Measurements from ENCODE around the gene ASNS.

ASNS gene

GRCh38 chr7:97868314-97868713 is 3.9 kb downstream of the ASNS start:
- H3K9me3 ChIP-seq (ENCODE audit: insufficient read depth, low read length), result no peaks in the 10 kb centered on the region
- peaks cover 7% of the 10 kb centered on the region for H3F3A ChIP-seq (ENCODE audit: insufficient read depth)
- TF ChIP-seq EZH2phosphoT487 (conservative IDR thresholded peaks at IDR 0.05; ENCODE audit: low read length), result no peak
- TF ChIP-seq CTCF (IDR thresholded peaks at IDR 0.05; ENCODE audit: insufficient read depth, low read length, poor library complexity, severe bottlenecking), result no peak
- H3K4me2 ChIP-seq (ENCODE audit: low read depth, low read length, poor library complexity, severe bottlenecking), result no peak overlapping the region
- H3K27me3 ChIP-seq (ENCODE audit: low read length), result no peaks in the 10 kb centered on the region
- no peak overlapping the region for H3K4me3 ChIP-seq (ENCODE audit: insufficient read depth, low read length, poor library complexity, severe bottlenecking)
- no peaks in the 10 kb centered on the region for H3K9me2 ChIP-seq (replicated peaks; ENCODE audit: insufficient read depth, low read length)
- H3K79me2 ChIP-seq (ENCODE audit: insufficient read depth, low read length), result peaks cover 23% of the 10 kb centered on the region
- H3K9ac ChIP-seq (ENCODE audit: low read length), result no peak overlapping the region
- H3K36me3 ChIP-seq (ENCODE audit: low read length), result peaks cover 33% of the 10 kb centered on the region
- no peak overlapping the region for H3K27ac ChIP-seq (ENCODE audit: low read depth, low read length)
- H2AFZ ChIP-seq (ENCODE audit: low read depth, low read length, severe bottlenecking), result no peak overlapping the region
- H4K20me1 ChIP-seq (ENCODE audit: low read depth, low read length), result no peaks in the 10 kb centered on the region; the same call in 1 of the 2 replicates

- H3K36me3 ChIP-seq (ENCODE audit: low read length), result peaks cover 52% of the 10 kb centered on the region
Observed at GRCh38 chr7:97865104-97865503, 7.1 kb downstream of the ASNS start.

GRCh38 chr7:97859606-97860204 is 12.5 kb downstream of the ASNS start:
- H2AFZ ChIP-seq (ENCODE audit: low read depth, low read length, severe bottlenecking), result no peak overlapping the region
- H3K9me3 ChIP-seq (ENCODE audit: insufficient read depth, low read length), result no peaks in the 10 kb centered on the region
- H3K79me2 ChIP-seq (ENCODE audit: insufficient read depth, low read length), result peaks cover 8% of the 10 kb centered on the region
- no peaks in the 10 kb centered on the region for H3F3A ChIP-seq (ENCODE audit: insufficient read depth)
- H4K20me1 ChIP-seq (ENCODE audit: low read depth, low read length), result no peaks in the 10 kb centered on the region
- H3K36me3 ChIP-seq (ENCODE audit: low read length), result peaks cover 72% of the 10 kb centered on the region
- no peak overlapping the region for H3K9ac ChIP-seq (ENCODE audit: low read length)
- TF ChIP-seq CTCF (IDR thresholded peaks at IDR 0.05; ENCODE audit: insufficient read depth, low read length, poor library complexity, severe bottlenecking) (no peak), EZH2phosphoT487 (conservative IDR thresholded peaks at IDR 0.05; ENCODE audit: low read length) (no peak)
- H3K4me2 ChIP-seq (ENCODE audit: low read depth, low read length, poor library complexity, severe bottlenecking), result no peak overlapping the region
- H3K9me2 ChIP-seq (replicated peaks; ENCODE audit: insufficient read depth, low read length), result no peaks in the 10 kb centered on the region
- no peaks in the 10 kb centered on the region for H3K27me3 ChIP-seq (ENCODE audit: low read length)
- H3K27ac ChIP-seq (ENCODE audit: low read depth, low read length), result no peak overlapping the region
- no peak overlapping the region for H3K4me3 ChIP-seq (ENCODE audit: insufficient read depth, low read length, poor library complexity, severe bottlenecking)

More at GRCh38 chr7:97865104-97865503, 7.1 kb downstream of the ASNS start:
- H4K20me1 ChIP-seq (ENCODE audit: low read depth, low read length), result no peaks in the 10 kb centered on the region; the same call in 1 of the 2 replicates
- H3K4me3 ChIP-seq (ENCODE audit: insufficient read depth, low read length, poor library complexity, severe bottlenecking), result no peak overlapping the region
- H3K4me2 ChIP-seq (ENCODE audit: low read depth, low read length, poor library complexity, severe bottlenecking), result no peak overlapping the region
- no peak overlapping the region for H3K27ac ChIP-seq (ENCODE audit: low read depth, low read length)
- no peaks in the 10 kb centered on the region for H3K9me2 ChIP-seq (replicated peaks; ENCODE audit: insufficient read depth, low read length)
- H3K9ac ChIP-seq (ENCODE audit: low read length), result no peak overlapping the region
- no peaks in the 10 kb centered on the region for H3K27me3 ChIP-seq (ENCODE audit: low read length)
- peaks cover 15% of the 10 kb centered on the region for H3K79me2 ChIP-seq (ENCODE audit: insufficient read depth, low read length)
- no peak for TF ChIP-seq EZH2phosphoT487 (conservative IDR thresholded peaks at IDR 0.05; ENCODE audit: low read length)
- no peak for TF ChIP-seq CTCF (IDR thresholded peaks at IDR 0.05; ENCODE audit: insufficient read depth, low read length, poor library complexity, severe bottlenecking)
- H3F3A ChIP-seq (ENCODE audit: insufficient read depth), result no peaks in the 10 kb centered on the region
- no peak overlapping the region for H2AFZ ChIP-seq (ENCODE audit: low read depth, low read length, severe bottlenecking)
- H3K9me3 ChIP-seq (ENCODE audit: insufficient read depth, low read length), result no peaks in the 10 kb centered on the region

All from SU-DHL-6 (cell line).